ENCODE results near the gene CRAMP1. TPM values are rescaled to one million over a fixed set of nuclear protein-coding genes. Genes with fewer than 3 reads are reported as not detected.

CRAMP1 gene
- total RNA-seq: 24.1 TPM
- long read RNA-seq, partial matches to known transcripts: 4 of 11 reads
- long read RNA-seq, other reads (novel, unspliced or antisense): 7 of 11 reads

GRCh38 chr16:1612320-1613111 lies at the start of gene CRAMP1:
Gene CRAMP1, plus strand, starts transcription at chr16:1612360. Its CDS starts 2,280 bp downstream, at chr16:1614640.
- Histone ChIP-seq H3K27ac (peak within 1 kb of the TSS; percentile 86), H3K4me1 (peaks cover 62% of the 10 kb centered on the region), H3K36me3 (peaks cover 8% of the 10 kb centered on the region), H3K27me3 (ENCODE audit: low read depth) (no peaks in the 10 kb centered on the region), H3K9me3 (no peaks in the 10 kb centered on the region), H3K4me3 (peak within 1 kb of the TSS; percentile 92)
- DNase-seq (no peak), ATAC-seq (no peak)
- intact Hi-C loops (cut with DNase I): no loop called here
- no peak for TF ChIP-seq CTCF (IDR thresholded peaks at IDR 0.05)

- Histone ChIP-seq H3K27me3 (ENCODE audit: low read depth) (no peaks in the 10 kb centered on the region), H3K27ac (no peak overlapping the region), H3K4me1 (no peaks in the 10 kb centered on the region), H3K9me3 (no peaks in the 10 kb centered on the region), H3K36me3 (peaks cover 63% of the 10 kb centered on the region), H3K4me3 (no peak overlapping the region)
- intact Hi-C loops (cut with DNase I): no loop called here
- DNase-seq (no peak), ATAC-seq (no peak)
- no peak for TF ChIP-seq CTCF (IDR thresholded peaks at IDR 0.05)
Observed at GRCh38 chr16:1563786-1564185, 48.4 kb upstream of the CRAMP1 start.

GRCh38 chr16:1564325-1564724 lies 47.8 kb upstream of the CRAMP1 start:
- Histone ChIP-seq H3K27ac (no peak overlapping the region), H3K36me3 (peaks cover 57% of the 10 kb centered on the region), H3K4me1 (no peaks in the 10 kb centered on the region), H3K27me3 (ENCODE audit: low read depth) (no peaks in the 10 kb centered on the region), H3K4me3 (no peak overlapping the region), H3K9me3 (no peaks in the 10 kb centered on the region)
- DNase-seq: no peak
- intact Hi-C loops (cut with DNase I): no loop called here
- peak; percentile 32 for TF ChIP-seq CTCF (IDR thresholded peaks at IDR 0.05)
- ATAC-seq: no peak

GRCh38 chr16:1565083-1565805 lies 46.9 kb upstream of the CRAMP1 start:
- Histone ChIP-seq H3K9me3 (no peaks in the 10 kb centered on the region), H3K4me1 (no peaks in the 10 kb centered on the region), H3K4me3 (no peak overlapping the region), H3K27ac (no peak overlapping the region), H3K36me3 (peaks cover 52% of the 10 kb centered on the region), H3K27me3 (ENCODE audit: low read depth) (no peaks in the 10 kb centered on the region)
- no peak for ATAC-seq
- no peak for DNase-seq
- TF ChIP-seq CTCF (IDR thresholded peaks at IDR 0.05): no peak
- intact Hi-C loops (cut with DNase I): no loop called here

GRCh38 chr16:1567988-1568387 lies 44.2 kb upstream of the CRAMP1 start:
- Histone ChIP-seq H3K36me3 (peaks cover 43% of the 10 kb centered on the region), H3K27me3 (ENCODE audit: low read depth) (no peaks in the 10 kb centered on the region), H3K4me1 (no peaks in the 10 kb centered on the region), H3K9me3 (no peaks in the 10 kb centered on the region), H3K4me3 (no peak overlapping the region), H3K27ac (no peak overlapping the region)
- no peak for ATAC-seq
- DNase-seq: no peak
- intact Hi-C loops (cut with DNase I): no loop called here
- no peak for TF ChIP-seq CTCF (IDR thresholded peaks at IDR 0.05)
